WTC11 (cell line): Measurements from ENCODE around the gene LYZ. TPM values are rescaled to one million over a fixed set of nuclear protein-coding genes. Genes with fewer than 3 reads are reported as not detected.

ENCODE experiments used
- ATAC-seq: fragments of 200-7000 bp; cut with Tn5 transposase; 2 replicates; pipeline ENCODE4 v1.10.0; 2021; ENCODE audit warnings: mild to moderate bottlenecking, moderate library complexity
- CTCF ChIA-PET: fragments of 300-600 bp; sonication (Branson Sonifier 250); formaldehyde crosslinking; loops from one replicate; lab custom pipeline; 2021; ENCODE audit warnings: antibody characterized with exemption; lab: Charles Lee
- POLR2A ChIA-PET: fragments of 350-600 bp; sonication (Branson Sonifier 250); formaldehyde crosslinking; loops from one replicate; lab custom pipeline; 2021; ENCODE audit warnings: antibody characterized with exemption; lab: Charles Lee
- DNase-seq: peaks from one replicate; pipeline ENCODE4 v3.0.0; 2021; ENCODE audit warnings: low spot score
- H3K27ac Mint-ChIP-seq: 2 replicates; pipeline ENCODE4 v1.8.0; 2021; ENCODE audit warnings: mixed read lengths
- H3K27me3 Mint-ChIP-seq: 2 replicates; pipeline ENCODE4 v1.8.0; 2021; ENCODE audit warnings: low read depth, mild to moderate bottlenecking, moderate library complexity, mixed read lengths
- H3K36me3 Mint-ChIP-seq: 2 replicates; pipeline ENCODE4 v1.8.0; 2021; ENCODE audit warnings: mixed read lengths
- H3K4me1 Mint-ChIP-seq: 2 replicates; pipeline ENCODE4 v1.8.0; 2022; ENCODE audit warnings: mixed read lengths
- H3K4me3 Mint-ChIP-seq: 2 replicates; pipeline ENCODE4 v1.8.0; 2021; ENCODE audit warnings: mild to moderate bottlenecking, moderate library complexity, mixed read lengths
- H3K9me3 Mint-ChIP-seq: 2 replicates; pipeline ENCODE4 v1.8.0; 2021; ENCODE audit warnings: mixed read lengths
- ATF1 ChIP-seq: sonication (generic); formaldehyde crosslinking; IDR thresholded peaks from 2 replicates; pipeline ENCODE4 v1.8.1; 2023; ENCODE audit warnings: mild to moderate bottlenecking, moderate library complexity, missing genetic modification reagents
- CREB1 ChIP-seq: sonication (generic); formaldehyde crosslinking; IDR thresholded peaks from 2 replicates; pipeline ENCODE4 v1.8.0; 2023; ENCODE audit warnings: mild to moderate bottlenecking, missing genetic modification reagents
- E2F1 ChIP-seq: sonication (generic); formaldehyde crosslinking; IDR thresholded peaks from 2 replicates; pipeline ENCODE4 v1.8.0; 2022; ENCODE audit warnings: mild to moderate bottlenecking, missing genetic modification reagents
- FOXK1 ChIP-seq: sonication (generic); formaldehyde crosslinking; IDR thresholded peaks from 2 replicates; pipeline ENCODE4 v1.8.0; 2022; ENCODE audit warnings: mild to moderate bottlenecking, moderate library complexity, missing genetic modification reagents
- FOXP1 ChIP-seq: sonication (generic); formaldehyde crosslinking; IDR thresholded peaks from 2 replicates; pipeline ENCODE4 v1.8.0; 2022; ENCODE audit warnings: missing genetic modification reagents, mild to moderate bottlenecking, moderate library complexity, borderline replicate concordance
- IRF1 ChIP-seq: sonication (generic); formaldehyde crosslinking; IDR thresholded peaks from 2 replicates; pipeline ENCODE4 v1.8.0; 2023; ENCODE audit warnings: missing genetic modification reagents
- MAX ChIP-seq: sonication (generic); formaldehyde crosslinking; IDR thresholded peaks from 2 replicates; pipeline ENCODE4 v1.8.0; 2022; ENCODE audit warnings: mild to moderate bottlenecking, missing genetic modification reagents
- NFE2L1 ChIP-seq: sonication (generic); formaldehyde crosslinking; IDR thresholded peaks from 2 replicates; pipeline ENCODE4 v1.8.1; 2023; ENCODE audit warnings: missing genetic modification reagents
- NFYB ChIP-seq: sonication (generic); formaldehyde crosslinking; conservative IDR thresholded peaks from 2 replicates; pipeline ENCODE4 v1.8.0; 2022; ENCODE audit warnings: low read depth, missing genetic modification reagents
- NR3C1 ChIP-seq: sonication (generic); formaldehyde crosslinking; conservative IDR thresholded peaks from 2 replicates; pipeline ENCODE4 v1.8.1; 2023; ENCODE audit warnings: low read depth, mild to moderate bottlenecking, missing genetic modification reagents
- OVOL2 ChIP-seq: fragments of 250-450 bp; sonication (Bioruptor Pico); IDR thresholded peaks from 2 replicates; pipeline ENCODE4 v1.9.0; 2021; ENCODE audit warnings: mild to moderate bottlenecking, borderline replicate concordance
- SMAD4 ChIP-seq: sonication (generic); formaldehyde crosslinking; IDR thresholded peaks from 2 replicates; pipeline ENCODE4 v1.8.0; 2022; ENCODE audit warnings: mild to moderate bottlenecking, missing genetic modification reagents
- STAT6 ChIP-seq: sonication (generic); formaldehyde crosslinking; conservative IDR thresholded peaks from 2 replicates; pipeline ENCODE4 v1.8.1; 2023; ENCODE audit warnings: mild to moderate bottlenecking, low read depth, missing genetic modification reagents, moderate library complexity
- TCF7 ChIP-seq: sonication (generic); formaldehyde crosslinking; IDR thresholded peaks from 2 replicates; pipeline ENCODE4 v1.8.0; 2022; ENCODE audit warnings: mild to moderate bottlenecking, low read depth, missing genetic modification reagents, moderate library complexity
- TEAD1 ChIP-seq: sonication (generic); formaldehyde crosslinking; IDR thresholded peaks from 2 replicates; pipeline ENCODE4 v1.8.0; 2022; ENCODE audit warnings: mild to moderate bottlenecking, missing genetic modification reagents
- TP53 ChIP-seq: sonication (generic); formaldehyde crosslinking; IDR thresholded peaks from 2 replicates; pipeline ENCODE4 v1.8.1; 2023; ENCODE audit warnings: mild to moderate bottlenecking, missing genetic modification reagents
- ZBTB21 ChIP-seq: sonication (generic); formaldehyde crosslinking; IDR thresholded peaks from 2 replicates; pipeline ENCODE4 v1.8.1; 2023; ENCODE audit warnings: mild to moderate bottlenecking, missing genetic modification reagents, borderline replicate concordance
- ZMAT4 ChIP-seq: fragments of 250-450 bp; sonication (Bioruptor Pico); IDR thresholded peaks from 2 replicates; pipeline ENCODE4 v1.9.0; 2021; ENCODE audit warnings: mild to moderate bottlenecking
- ZNF121 ChIP-seq: sonication (generic); formaldehyde crosslinking; IDR thresholded peaks from 2 replicates; pipeline ENCODE4 v1.8.0; 2023; ENCODE audit warnings: missing genetic modification reagents
- ZNF138 ChIP-seq: sonication (generic); formaldehyde crosslinking; conservative IDR thresholded peaks from 2 replicates; pipeline ENCODE4 v1.8.1; 2022; ENCODE audit warnings: mild to moderate bottlenecking, moderate library complexity, missing genetic modification reagents
- ZNF263 ChIP-seq: sonication (generic); formaldehyde crosslinking; IDR thresholded peaks from 2 replicates; pipeline ENCODE4 v1.8.1; 2022; ENCODE audit warnings: low read depth, mild to moderate bottlenecking, moderate library complexity, missing genetic modification reagents
- ZNF396 ChIP-seq: fragments of 250-450 bp; sonication (Bioruptor Pico); IDR thresholded peaks from 2 replicates; pipeline ENCODE4 v1.8.0; 2021; ENCODE audit warnings: mild to moderate bottlenecking, moderate library complexity, borderline replicate concordance
- ZNF512 ChIP-seq: sonication (generic); formaldehyde crosslinking; IDR thresholded peaks from 2 replicates; pipeline ENCODE4 v1.8.1; 2022; ENCODE audit warnings: missing genetic modification reagents, borderline replicate concordance
- ZNF532 ChIP-seq: fragments of 250-450 bp; sonication (Bioruptor Pico); IDR thresholded peaks from 2 replicates; pipeline ENCODE4 v1.9.0; 2021; ENCODE audit warnings: mild to moderate bottlenecking, borderline replicate concordance
- total RNA-seq: library from RNA; stranded (reverse); gene quantifications from 3 replicates; pipeline ENCODE4 v1.2.3, GENCODE V29; 2021

LYZ gene
- total RNA-seq, 1 experiment from 2014 or later, result 1.0 TPM

GRCh38 chr12:69338120-69338859 lies 9.9 kb upstream of the LYZ start:
- Mint-ChIP-seq H3K27ac (no peak overlapping the region), H3K4me1 (no peaks in the 10 kb centered on the region), H3K9me3 (no peaks in the 10 kb centered on the region), H3K4me3 (no peak overlapping the region), H3K27me3 (no peaks in the 10 kb centered on the region), H3K36me3 (no peaks in the 10 kb centered on the region)
- TF ChIP-seq ZNF121 (CRISPR knock-in tag) (no peak), ZNF396 (CRISPR knock-in tag) (no peak), NFE2L1 (CRISPR knock-in tag) (no peak), MAX (CRISPR knock-in tag) (no peak), ZNF138 (no peak), E2F1 (CRISPR knock-in tag) (no peak), TEAD1 (CRISPR knock-in tag) (no peak), TCF7 (CRISPR knock-in tag) (no peak), NFYB (CRISPR knock-in tag) (no peak), ZMAT4 (CRISPR knock-in tag) (no peak), SMAD4 (CRISPR knock-in tag) (no peak), TP53 (CRISPR knock-in tag) (no peak), FOXK1 (CRISPR knock-in tag) (no peak), STAT6 (CRISPR knock-in tag) (no peak), FOXP1 (CRISPR knock-in tag) (no peak), ZNF263 (CRISPR knock-in tag) (no peak), IRF1 (no peak), OVOL2 (CRISPR knock-in tag) (no peak), ZBTB21 (CRISPR knock-in tag) (no peak), ATF1 (CRISPR knock-in tag) (no peak)
- ChIA-PET POLR2A (no interaction called here), CTCF (interaction anchor here (0.8 to 1.0 kb wide), 2 partner anchors 19 to 47 kb away, joined by 3 to 4 read pairs; no protein-coding TSS in a partner anchor)
- ATAC-seq, result no peak
- no peak for DNase-seq

GRCh38 chr12:69338936-69339335 lies 9.2 kb upstream of the LYZ start:
- H3K4me3 Mint-ChIP-seq, result no peak overlapping the region
- H3K4me1 Mint-ChIP-seq, result no peaks in the 10 kb centered on the region
- ChIA-PET POLR2A (no interaction called here), CTCF (interaction anchor here (1.0 kb wide), 1 partner anchor 18 kb away, joined by 3 read pairs; no protein-coding TSS in a partner anchor)
- no peak for DNase-seq
- ATAC-seq, result no peak
- H3K9me3 Mint-ChIP-seq, result no peaks in the 10 kb centered on the region
- no peaks in the 10 kb centered on the region for H3K36me3 Mint-ChIP-seq
- H3K27me3 Mint-ChIP-seq, result no peaks in the 10 kb centered on the region
- no peak overlapping the region for H3K27ac Mint-ChIP-seq
- no peak for TF ChIP-seq CREB1 (CRISPR knock-in tag)
- TF ChIP-seq ZNF396 (CRISPR knock-in tag), result no peak
- no peak for TF ChIP-seq NR3C1
- no peak for TF ChIP-seq ZNF532
- no peak for TF ChIP-seq FOXP1 (CRISPR knock-in tag)
- TF ChIP-seq ZNF512, result no peak
